B cell (primary cell): ENCODE measurements around the gene ANKHD1. TPM values are rescaled to one million over a fixed set of nuclear protein-coding genes. Genes with fewer than 3 reads are reported as not detected.

Experiments used
- ATAC-seq: fragments of 200-7000 bp; cut with Tn5 transposase; one replicate; pipeline ENCODE4 v1.10.0; 2021; ENCODE audit warnings: low read depth, mild to moderate bottlenecking, moderate number of reproducible peaks, moderate library complexity
- CTCF ChIA-PET: fragments of 350-600 bp; sonication (Branson Sonifier 250); formaldehyde crosslinking; loops from one replicate; lab custom pipeline; 2021; ENCODE audit warnings: antibody characterized with exemption, inconsistent platforms; lab: Charles Lee
- POLR2A ChIA-PET: fragments of 350-600 bp; sonication (Branson Sonifier 250); formaldehyde crosslinking; loops from one replicate; lab custom pipeline; 2021; ENCODE audit warnings: antibody characterized with exemption; lab: Charles Lee
- DNase-seq: peaks from one replicate; pipeline ENCODE4 v3.0.0; 2013
- H2AFZ ChIP-seq: 2 replicates; pipeline ENCODE4 v1.6.1; 2012; ENCODE audit warnings: mild to moderate bottlenecking, low read depth, low read length; ENCODE audit not compliant: insufficient read depth, poor library complexity, severe bottlenecking
- H3K27ac ChIP-seq, 2 donors: 1 replicate in 1 of 2; 2 replicates in 1 of 2; pipeline ENCODE4 v1.5.1; 2012 to 2013; ENCODE audit warnings: low read length in 2 of 2, mild to moderate bottlenecking in 2 of 2, moderate library complexity in 1 of 2
- H3K27me3 ChIP-seq, 4 experiments: fragments of 200-600 bp in 1 of 4; sonication (generic) in 1 of 4; replicated peaks in 1 of 4; 1 replicate in 2 of 4; 2 replicates in 2 of 4; pipeline versions ENCODE4 v1.6.1 to v1.7.0; 2013 to 2016; ENCODE audit warnings: low read length in 3 of 4, mild to moderate bottlenecking in 2 of 4, mixed read lengths in 1 of 4, moderate library complexity in 1 of 4; ENCODE audit not compliant: insufficient read depth in 4 of 4, control insufficient read depth in 3 of 4; ENCODE audit errors: control extremely low read depth in 1 of 4
- H3K36me3 ChIP-seq, 2 experiments: replicated peaks in 1 of 2; 1 replicate in 1 of 2; 2 replicates in 1 of 2; pipeline versions ENCODE4 v1.6.1 to v1.7.1; 2013; ENCODE audit warnings: low read length in 1 of 2; ENCODE audit not compliant: insufficient read depth in 2 of 2, control insufficient read depth in 1 of 2; ENCODE audit errors: control extremely low read depth in 1 of 2, extremely low read depth in 1 of 2
- H3K4me1 ChIP-seq, 2 donors: fragments of 200-600 bp in 1 of 2; sonication (generic) in 1 of 2; 1 replicate in 1 of 2; 2 replicates in 1 of 2; pipeline versions ENCODE4 v1.5.1 to v1.6.1; 2013 to 2017; ENCODE audit warnings: low read length in 2 of 2; ENCODE audit not compliant: control insufficient read depth in 2 of 2, insufficient read depth in 2 of 2
- H3K4me2 ChIP-seq: replicated peaks from 2 replicates; pipeline ENCODE3; 2012; ENCODE audit warnings: mild to moderate bottlenecking, low read depth, low read length; ENCODE audit not compliant: poor library complexity, severe bottlenecking
- H3K4me3 ChIP-seq, 5 experiments: fragments of 200-600 bp in 1 of 5; sonication (generic) in 1 of 5; 1 replicate in 3 of 5; 2 replicates in 2 of 5; pipeline versions ENCODE4 v1.5.1 to v1.7.0; 2011 to 2016; ENCODE audit warnings: low read length in 4 of 5, mild to moderate bottlenecking in 4 of 5, low read depth in 2 of 5, control low read depth in 1 of 5, moderate library complexity in 1 of 5; ENCODE audit not compliant: insufficient read depth in 1 of 5; ENCODE audit errors: control extremely low read depth in 1 of 5, extremely low read depth in 1 of 5
- H3K79me2 ChIP-seq: fragments of 200-600 bp; sonication (generic); one replicate; pipeline ENCODE4 v1.6.0; 2016; ENCODE audit warnings: low read length; ENCODE audit not compliant: control insufficient read depth, insufficient read depth
- H3K9ac ChIP-seq: fragments of 200-600 bp; sonication (generic); 2 replicates; pipeline ENCODE4 v1.6.1; 2017; ENCODE audit warnings: mild to moderate bottlenecking, low read length, moderate library complexity
- H3K9me3 ChIP-seq, 3 donors: one replicate each; pipeline versions ENCODE4 v1.6.1 to v1.7.1; 2013; ENCODE audit warnings: low read length in 2 of 3; ENCODE audit not compliant: control insufficient read depth in 2 of 3, insufficient read depth in 1 of 3; ENCODE audit errors: control extremely low read depth in 1 of 3
- H4K20me1 ChIP-seq: 2 replicates; pipeline ENCODE4 v1.6.0; 2012; ENCODE audit warnings: mild to moderate bottlenecking, low read length; ENCODE audit not compliant: insufficient read depth, control insufficient read depth, poor library complexity, severe bottlenecking
- H3K27ac Mint-ChIP-seq: one replicate; pipeline ENCODE4 v1.8.0; 2021; ENCODE audit warnings: mixed read lengths
- H3K27me3 Mint-ChIP-seq: one replicate; pipeline ENCODE4 v1.8.0; 2021; ENCODE audit warnings: mixed read lengths
- H3K4me1 Mint-ChIP-seq: one replicate; pipeline ENCODE4 v1.8.0; 2021; ENCODE audit warnings: mixed read lengths
- H3K4me3 Mint-ChIP-seq: one replicate; pipeline ENCODE4 v1.8.0; 2021; ENCODE audit warnings: mixed read lengths
- H3K9me3 Mint-ChIP-seq: one replicate; pipeline ENCODE4 v1.8.0; 2022; ENCODE audit warnings: mixed read lengths; ENCODE audit not compliant: insufficient read depth
- EZH2 ChIP-seq: IDR thresholded peaks from 2 replicates; pipeline ENCODE4 v1.6.1; 2012; ENCODE audit warnings: borderline replicate concordance, low read depth, mild to moderate bottlenecking, moderate library complexity, low read length; ENCODE audit not compliant: insufficient read depth, poor library complexity, severe bottlenecking
- WGBS: methylation state at CpG from one replicate; pipeline ENCODE4 v1.1.5; 2013; ENCODE audit warnings: missing lambda C conversion rate; ENCODE audit not compliant: insufficient coverage; 5-methylcytosine and 5-hydroxymethylcytosine counted together
- intact Hi-C: fragments of 100-400 bp; cut with micrococcal nuclease; formaldehyde crosslinking; loops from one replicate; pipeline ENCODE4 v1.10.0; 2022
- polyA plus RNA-seq: library from polyadenylated mRNA; depleted of rRNA; stranded (reverse); fragments of >200 nt; gene quantifications from 2 replicates; pipeline ENCODE4 v1.2.3, GENCODE V29; 2012
- total RNA-seq, 2 donors: library from RNA; stranded (reverse); fragments of 120-200 nt in 1 of 2; gene quantifications; 1 replicate in 1 of 2; 2 replicates in 1 of 2; pipeline versions ENCODE4 v1.2.3 to v1.2.4, GENCODE V29; 2013 to 2022
- TF ChIP-seq, protein P1 (sequence below): fragments of 200-600 bp; IDR thresholded peaks from one replicate; pipeline ENCODE4 v1.8.0; 2022; ENCODE audit warnings: antibody characterized with exemption, mild to moderate bottlenecking

ANKHD1 gene
- total and polyA plus RNA-seq, 2 donors (not counting 1 experiment from before 2014, with no cell fraction given): 96.3 to 246 TPM

DNA sequence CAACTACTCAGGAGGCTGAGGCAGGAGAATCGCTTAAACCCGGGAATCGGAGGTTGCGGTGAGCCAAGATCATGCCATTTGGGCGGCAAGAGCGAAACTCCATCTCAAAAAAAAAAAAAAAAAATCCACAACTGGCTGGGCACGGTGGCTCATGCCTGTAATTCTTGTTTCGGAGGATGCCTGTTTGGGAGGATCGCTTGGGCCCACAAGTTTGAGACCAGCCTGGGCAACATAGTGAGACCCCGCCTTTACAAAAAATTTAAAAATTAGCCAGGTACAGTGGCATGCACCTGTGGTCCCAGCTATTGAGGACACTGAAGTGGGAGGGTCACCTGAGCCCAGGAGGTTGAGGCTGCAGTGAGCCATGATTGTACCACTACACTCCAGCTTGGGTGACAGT, 144.0 kb downstream of the ANKHD1 start:
- TF ChIP-seq EZH2: no peak
- TF ChIP-seq, protein P1, sequence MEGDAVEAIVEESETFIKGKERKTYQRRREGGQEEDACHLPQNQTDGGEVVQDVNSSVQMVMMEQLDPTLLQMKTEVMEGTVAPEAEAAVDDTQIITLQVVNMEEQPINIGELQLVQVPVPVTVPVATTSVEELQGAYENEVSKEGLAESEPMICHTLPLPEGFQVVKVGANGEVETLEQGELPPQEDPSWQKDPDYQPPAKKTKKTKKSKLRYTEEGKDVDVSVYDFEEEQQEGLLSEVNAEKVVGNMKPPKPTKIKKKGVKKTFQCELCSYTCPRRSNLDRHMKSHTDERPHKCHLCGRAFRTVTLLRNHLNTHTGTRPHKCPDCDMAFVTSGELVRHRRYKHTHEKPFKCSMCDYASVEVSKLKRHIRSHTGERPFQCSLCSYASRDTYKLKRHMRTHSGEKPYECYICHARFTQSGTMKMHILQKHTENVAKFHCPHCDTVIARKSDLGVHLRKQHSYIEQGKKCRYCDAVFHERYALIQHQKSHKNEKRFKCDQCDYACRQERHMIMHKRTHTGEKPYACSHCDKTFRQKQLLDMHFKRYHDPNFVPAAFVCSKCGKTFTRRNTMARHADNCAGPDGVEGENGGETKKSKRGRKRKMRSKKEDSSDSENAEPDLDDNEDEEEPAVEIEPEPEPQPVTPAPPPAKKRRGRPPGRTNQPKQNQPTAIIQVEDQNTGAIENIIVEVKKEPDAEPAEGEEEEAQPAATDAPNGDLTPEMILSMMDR: no peak
- POLR2A ChIA-PET: interaction anchor here (0.7 kb wide), 2 partner anchors 13 to 107 kb away, joined by 5 read pairs; no protein-coding TSS in a partner anchor
- CTCF ChIA-PET: no interaction called here
- Histone ChIP-seq H3K4me1 (peaks cover 10 to 30% of the 10 kb centered on the region in 2 donors), H3K27me3 (no peaks in the 10 kb centered on the region), H3K9me3 (no peaks in the 10 kb centered on the region), H2AFZ (no peak overlapping the region), H3K79me2 (peaks cover 4% of the 10 kb centered on the region), H3K4me3 (no peak overlapping the region), H3K27ac (no peak overlapping the region), H3K4me2 (no peak overlapping the region), H3K36me3 (peaks cover 0 to 35% of the 10 kb centered on the region in 2 experiments), H4K20me1 (no peaks in the 10 kb centered on the region), H3K9ac (no peak overlapping the region)
- peaks cover 30% of the 10 kb centered on the region for H3K4me1 Mint-ChIP-seq
- DNase-seq (no peak), ATAC-seq (no peak)
- intact Hi-C loops: loop anchor here (5.0 kb wide), 1 partner anchor 157 kb away; the partner anchor contains the start of gene ZMAT2
- no peak overlapping the region for H3K4me3 Mint-ChIP-seq
- no peaks in the 10 kb centered on the region for H3K9me3 Mint-ChIP-seq
- peak overlapping the region; percentile 15 for H3K27ac Mint-ChIP-seq
- no peaks in the 10 kb centered on the region for H3K27me3 Mint-ChIP-seq
- 99% methylated on average over 6 of the region's 10 CpGs for WGBS

DNA sequence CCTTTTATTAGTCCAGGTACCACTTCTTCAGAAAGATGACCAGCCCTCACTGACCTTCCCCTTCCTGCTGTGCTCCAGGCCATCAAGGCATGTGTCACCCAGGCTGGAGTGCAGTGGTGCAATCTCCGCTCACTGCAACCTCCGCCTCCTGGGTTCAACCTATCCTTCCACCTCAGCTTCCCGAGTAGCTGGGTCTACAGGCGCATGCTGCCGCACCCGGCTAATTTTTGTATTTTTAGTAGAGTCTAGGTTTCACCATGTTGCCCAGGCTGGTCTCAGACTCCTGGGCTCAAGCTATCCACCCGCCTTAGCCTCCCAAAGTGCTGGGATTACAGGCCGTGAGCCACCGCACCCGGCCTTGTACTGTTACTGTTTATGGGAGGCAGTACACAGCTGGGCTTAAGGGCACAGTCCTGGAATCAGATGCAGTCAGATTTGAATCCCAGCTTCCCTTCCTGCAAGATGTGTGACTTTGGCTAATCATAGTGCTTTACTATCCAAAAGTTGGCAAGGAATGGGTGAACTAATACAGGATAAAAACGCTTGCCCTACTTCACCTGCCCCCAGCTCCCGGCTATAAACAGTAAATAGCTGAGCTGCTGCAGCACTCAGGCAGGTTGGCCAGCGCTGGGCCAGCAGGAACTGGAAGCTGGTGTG, 145.3 kb downstream of the ANKHD1 start:
- no peak for DNase-seq
- H3K27me3 ChIP-seq: no peaks in the 10 kb centered on the region
- intact Hi-C loops: loop anchor here (1.0 to 5.0 kb wide), 6 partner anchors 10 to 155 kb away; partner anchors contain the start of genes ANKHD1, APBB3, IK and NDUFA2
- ATAC-seq: no peak
- H3K4me3 ChIP-seq: peak overlapping the region in 4 of 5 experiments; percentile 67 to 93 (median 79)
- CTCF ChIA-PET: interaction anchor here (0.8 to 2.3 kb wide), 9 partner anchors 8 to 176 kb away, joined by 3 to 18 read pairs (median 4); partner anchors contain the start of genes APBB3, HARS1, HARS2 and IK
- peaks cover 0 to 35% of the 10 kb centered on the region in 2 experiments for H3K36me3 ChIP-seq
- no peaks in the 10 kb centered on the region for H4K20me1 ChIP-seq
- peaks cover 4% of the 10 kb centered on the region for H3K79me2 ChIP-seq
- POLR2A ChIA-PET: interaction anchor here (0.7 to 2.9 kb wide), 9 partner anchors 11 to 1091 kb away, joined by 3 to 35 read pairs (median 4); partner anchors contain the start of genes ANKHD1, APBB3, CD14 and HARS1
- Mint-ChIP-seq H3K4me1 (peaks cover 30% of the 10 kb centered on the region), H3K4me3 (peak overlapping the region; percentile 94), H3K27ac (peak overlapping the region; percentile 94), H3K9me3 (no peaks in the 10 kb centered on the region), H3K27me3 (no peaks in the 10 kb centered on the region)
- H3K9ac ChIP-seq: peak overlapping the region; percentile 85
- TF ChIP-seq, protein P1: no peak
- TF ChIP-seq EZH2: no peak
- 67% methylated on average over 6 of the region's 13 CpGs for WGBS
- H2AFZ ChIP-seq: peak overlapping the region; percentile 82
- no peaks in the 10 kb centered on the region for H3K9me3 ChIP-seq
- peak overlapping the region; percentile 93 for H3K4me2 ChIP-seq
- peak overlapping the region; percentile 81 to 85 for H3K27ac ChIP-seq
- peaks cover 10 to 30% of the 10 kb centered on the region in 2 donors for H3K4me1 ChIP-seq
